SU-DHL-6 (cell line): ENCODE measurements around the gene FGD5.

Source experiments
- EZH2phosphoT487 ChIP-seq: fragments of 200-600 bp; sonication (generic), shearing (Covaris generic); conservative IDR thresholded peaks from 2 replicates; pipeline ENCODE4 v1.6.1; 2018; ENCODE audit warnings: mild to moderate bottlenecking, antibody characterized with exemption, low read length, moderate library complexity, mixed read lengths
- TF ChIP-seq, protein P1 (sequence below): fragments of 200-600 bp; sonication (generic); IDR thresholded peaks from one replicate; pipeline ENCODE4 v1.5.1; 2017; ENCODE audit warnings: antibody characterized with exemption, mild to moderate bottlenecking, low read length, moderate library complexity; ENCODE audit not compliant: insufficient read depth, poor library complexity, severe bottlenecking

DNA sequence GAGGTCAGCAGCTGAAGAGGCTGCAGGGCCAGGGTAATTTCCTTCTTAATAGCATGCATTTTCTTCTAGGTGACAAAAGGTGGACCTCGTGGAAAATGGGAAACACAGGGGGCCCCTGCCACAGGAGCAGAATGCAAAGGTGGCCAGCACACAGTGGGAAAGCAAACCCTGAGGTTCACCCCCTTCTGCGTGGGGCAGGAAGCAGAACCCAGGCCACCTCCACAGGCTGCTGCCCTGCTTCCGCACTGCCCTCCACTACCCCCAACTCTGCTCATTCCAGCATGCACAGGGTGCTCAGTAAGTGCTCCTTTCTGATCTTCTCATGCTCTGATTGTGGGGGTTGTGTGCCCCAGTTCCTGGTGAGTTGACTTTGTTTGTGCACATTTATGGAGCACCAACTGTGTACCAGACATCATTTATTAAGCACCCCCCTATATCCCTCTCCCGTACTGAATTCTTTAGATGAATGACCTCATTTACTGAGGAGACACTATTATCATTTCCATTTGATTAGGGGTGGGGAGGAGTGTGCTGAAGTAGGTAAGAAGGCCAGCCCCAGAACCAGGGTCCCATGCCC, 12.7 kb upstream of the FGD5 start:
- TF ChIP-seq, protein P1, sequence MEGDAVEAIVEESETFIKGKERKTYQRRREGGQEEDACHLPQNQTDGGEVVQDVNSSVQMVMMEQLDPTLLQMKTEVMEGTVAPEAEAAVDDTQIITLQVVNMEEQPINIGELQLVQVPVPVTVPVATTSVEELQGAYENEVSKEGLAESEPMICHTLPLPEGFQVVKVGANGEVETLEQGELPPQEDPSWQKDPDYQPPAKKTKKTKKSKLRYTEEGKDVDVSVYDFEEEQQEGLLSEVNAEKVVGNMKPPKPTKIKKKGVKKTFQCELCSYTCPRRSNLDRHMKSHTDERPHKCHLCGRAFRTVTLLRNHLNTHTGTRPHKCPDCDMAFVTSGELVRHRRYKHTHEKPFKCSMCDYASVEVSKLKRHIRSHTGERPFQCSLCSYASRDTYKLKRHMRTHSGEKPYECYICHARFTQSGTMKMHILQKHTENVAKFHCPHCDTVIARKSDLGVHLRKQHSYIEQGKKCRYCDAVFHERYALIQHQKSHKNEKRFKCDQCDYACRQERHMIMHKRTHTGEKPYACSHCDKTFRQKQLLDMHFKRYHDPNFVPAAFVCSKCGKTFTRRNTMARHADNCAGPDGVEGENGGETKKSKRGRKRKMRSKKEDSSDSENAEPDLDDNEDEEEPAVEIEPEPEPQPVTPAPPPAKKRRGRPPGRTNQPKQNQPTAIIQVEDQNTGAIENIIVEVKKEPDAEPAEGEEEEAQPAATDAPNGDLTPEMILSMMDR = no peak
- no peak for TF ChIP-seq EZH2phosphoT487
